Measurements from ENCODE around the gene KIF26B.
A peak's percentile ranks its signal among the peaks of the same experiment; 100 is the strongest.

KIF26B gene

GRCh38 chr1:245173446-245174211 is 18.8 kb downstream of the KIF26B start:
- DNase-seq: no peak

- DNase-seq: no peak
These were observed 22.5 kb downstream of the KIF26B start for GRCh38 chr1:245177071-245177900.

DNA sequence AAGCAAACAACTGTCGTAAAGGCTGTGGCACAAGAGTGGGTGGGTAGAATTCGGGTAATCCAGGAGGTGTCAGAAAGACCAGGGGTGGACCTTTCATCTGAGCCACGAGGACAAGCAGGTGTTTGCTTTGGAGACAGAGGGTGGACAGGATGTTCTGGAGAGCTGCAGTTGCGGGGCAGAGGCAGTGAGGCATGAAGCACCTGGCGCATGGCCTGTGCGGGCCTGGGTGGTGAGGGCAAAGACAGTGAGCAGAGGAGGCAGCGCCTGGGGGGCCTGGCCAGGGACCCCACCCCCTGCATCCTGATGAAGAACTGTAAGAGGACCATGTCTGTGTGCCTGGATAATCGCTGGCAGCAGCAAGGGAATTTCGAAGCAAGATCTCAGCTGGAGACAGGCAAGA is 24.9 kb downstream of the KIF26B start:
- no peak for DNase-seq

DNA sequence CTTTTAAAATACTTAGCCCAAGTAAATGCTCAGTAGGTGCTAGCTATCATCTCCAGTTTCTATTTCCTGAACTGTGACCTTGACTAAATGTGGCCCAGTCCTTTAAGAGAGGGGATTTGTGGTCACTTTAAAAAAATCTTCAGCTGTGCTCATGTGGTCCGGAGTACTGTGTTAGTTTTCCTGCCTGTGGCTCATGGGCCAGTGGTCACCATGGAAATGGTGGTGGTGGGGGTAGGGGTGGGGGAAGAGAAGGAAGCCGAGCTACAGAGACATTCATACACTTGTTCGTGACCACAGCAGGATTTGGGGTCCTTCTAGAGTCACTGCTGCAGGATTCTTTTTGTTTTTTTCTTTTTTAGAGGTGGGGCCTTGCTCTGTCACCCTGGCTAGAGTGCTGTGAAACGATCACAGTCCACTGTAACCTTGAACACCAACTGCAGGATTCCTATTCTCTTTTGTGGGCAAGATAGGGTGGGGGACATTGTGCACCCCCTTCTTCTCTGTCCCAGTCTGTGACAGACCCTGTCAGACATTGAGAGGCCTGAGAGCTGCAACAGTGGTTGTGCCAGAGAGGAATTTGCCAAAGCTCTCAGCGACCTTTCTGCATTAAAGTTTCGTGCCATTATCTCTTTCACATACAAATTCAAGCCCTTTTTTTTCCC is 25.8 kb downstream of the KIF26B start:
- no peak for DNase-seq

DNA sequence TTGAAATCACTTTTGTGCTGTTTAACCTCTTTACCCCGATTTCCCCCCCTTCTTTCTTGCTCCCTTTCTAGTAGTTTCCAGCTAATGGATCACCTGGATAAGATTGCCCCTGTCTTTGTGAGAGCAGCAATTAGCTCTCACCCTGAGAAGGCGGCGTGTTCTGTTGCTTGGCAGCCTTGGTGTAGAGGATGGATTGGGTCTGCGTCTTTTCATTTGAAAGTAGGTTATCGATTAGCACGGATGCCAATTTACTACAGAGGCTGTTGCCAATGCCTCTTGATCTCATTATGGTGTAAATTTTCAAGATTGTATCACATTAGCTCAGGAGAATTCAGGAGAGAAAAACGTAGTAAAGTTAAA is 26.4 kb downstream of the KIF26B start:
- DNase-seq: no peak

GRCh38 chr1:245182028-245182427 is 27.2 kb downstream of the KIF26B start:
- DNase-seq: no peak

DNA sequence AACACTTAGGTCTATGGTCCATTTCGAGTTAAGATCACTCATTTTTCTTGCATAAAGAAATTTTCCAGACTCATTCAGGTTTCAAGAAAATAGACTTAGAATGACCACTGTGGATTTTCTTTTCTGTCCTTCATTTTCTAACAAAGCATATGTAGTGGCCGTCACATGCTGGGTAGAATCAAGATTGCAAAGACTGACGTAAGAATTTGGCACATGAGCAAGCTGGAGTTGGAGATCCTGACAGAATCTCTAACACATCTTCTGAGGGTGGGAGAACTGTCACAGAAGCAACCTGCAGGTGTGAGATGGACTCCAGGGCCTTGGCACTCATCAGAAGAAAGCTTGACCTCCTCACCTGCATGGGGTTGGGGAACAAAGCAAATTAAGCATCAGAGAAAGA is 28.6 kb downstream of the KIF26B start:
- no peak for DNase-seq

DNA sequence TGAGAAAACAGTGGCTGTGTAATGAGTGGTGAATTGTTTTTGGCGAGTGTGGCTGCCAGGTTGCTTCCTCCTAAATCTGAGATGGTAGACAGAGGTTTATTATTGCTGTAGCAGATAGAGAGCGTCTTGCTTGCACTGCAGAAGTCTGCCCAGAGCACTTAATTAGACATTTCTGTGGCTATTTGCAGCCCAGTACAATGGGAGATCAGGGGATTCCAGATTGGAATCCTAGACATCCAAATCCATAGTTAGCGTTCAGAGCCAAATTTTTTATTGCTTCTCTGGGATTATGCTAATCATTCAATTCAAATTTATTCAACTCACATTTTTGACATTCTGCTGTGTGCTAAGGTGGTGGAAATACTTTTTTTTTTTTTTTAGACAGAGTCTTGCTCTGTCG is 30.0 kb downstream of the KIF26B start:
- no peak for DNase-seq

- no peak for DNase-seq
These were observed 33.6 kb downstream of the KIF26B start for GRCh38 chr1:245188403-245188802.

DNA sequence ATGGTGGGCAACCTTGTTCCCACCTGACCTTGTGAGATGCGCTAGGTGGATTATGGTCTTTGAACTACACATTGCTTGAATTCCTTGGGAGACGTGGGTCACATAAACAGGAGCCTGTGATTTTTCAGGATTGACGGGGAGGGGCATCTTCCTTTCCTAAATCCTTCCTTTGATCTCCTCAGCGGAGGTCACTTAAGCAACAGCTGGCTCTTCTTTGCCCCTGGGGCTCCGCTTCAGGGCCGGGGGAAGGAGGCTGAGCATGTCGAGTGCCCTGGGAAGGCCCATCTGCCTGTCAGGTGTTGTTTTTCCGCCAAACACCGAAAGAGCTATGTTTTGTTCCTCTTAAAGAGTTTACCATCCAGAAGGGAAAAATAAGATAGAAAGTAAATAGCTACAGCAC is 40.6 kb downstream of the KIF26B start:
- DNase-seq: no peak

DNA sequence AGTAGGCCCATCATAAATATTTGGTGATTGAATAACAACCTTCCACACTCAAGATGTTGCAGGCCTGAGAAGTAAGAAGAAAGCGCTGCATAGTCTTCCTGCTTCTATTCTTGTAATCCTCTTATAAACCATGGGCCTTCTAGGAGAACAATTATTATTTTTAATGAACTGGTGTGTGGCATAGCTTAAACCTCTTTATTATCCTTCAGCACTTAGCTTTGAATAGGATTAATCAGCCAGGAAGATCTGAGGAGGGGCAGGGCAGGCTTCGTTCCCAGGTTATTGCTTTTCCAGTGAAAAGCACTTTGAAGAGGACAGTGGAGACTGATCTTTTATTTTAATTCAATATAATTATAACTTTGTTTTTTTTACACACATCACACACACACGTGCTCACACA is 42.3 kb downstream of the KIF26B start:
- DNase-seq: no peak

GRCh38 chr1:245197911-245198379 is 43.2 kb downstream of the KIF26B start:
- DNase-seq: peak; percentile 45

DNA sequence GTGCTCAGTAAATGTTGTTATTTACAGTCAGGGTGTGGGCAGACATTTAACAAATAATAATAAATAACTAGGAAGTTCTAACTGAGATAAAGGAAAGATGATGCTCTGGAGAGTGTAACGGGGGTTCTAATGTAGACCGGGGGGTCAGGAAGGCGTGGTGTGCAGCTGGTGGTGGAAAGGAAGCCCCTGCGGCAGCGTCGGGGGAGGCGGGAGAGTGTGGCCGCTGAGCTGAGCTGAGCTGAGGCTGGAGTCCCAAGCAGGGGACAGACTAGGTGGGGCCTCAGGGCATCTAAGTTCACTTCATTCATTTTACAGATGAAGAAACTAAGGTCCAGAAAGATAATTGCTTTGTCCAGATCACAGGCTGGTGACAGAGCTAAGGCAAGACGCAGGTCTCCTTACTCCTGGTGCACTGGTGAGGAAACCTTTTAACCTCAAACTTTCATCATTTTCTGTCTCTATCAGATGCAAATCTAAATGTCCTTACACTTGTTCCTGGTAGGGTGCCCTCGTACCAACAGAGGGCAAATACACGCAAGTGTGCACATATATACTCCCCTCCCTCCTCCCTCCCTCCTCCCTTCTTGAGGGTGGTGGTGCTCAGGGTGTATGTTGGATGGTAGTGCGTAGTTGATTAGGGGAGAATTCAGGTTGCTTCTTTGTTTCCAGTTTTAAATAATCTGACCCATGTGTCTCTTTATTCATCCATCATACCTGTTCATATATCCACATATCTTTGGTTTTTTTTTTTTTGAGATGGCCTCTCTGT is 44.1 kb downstream of the KIF26B start:
- DNase-seq: no peak

DNA sequence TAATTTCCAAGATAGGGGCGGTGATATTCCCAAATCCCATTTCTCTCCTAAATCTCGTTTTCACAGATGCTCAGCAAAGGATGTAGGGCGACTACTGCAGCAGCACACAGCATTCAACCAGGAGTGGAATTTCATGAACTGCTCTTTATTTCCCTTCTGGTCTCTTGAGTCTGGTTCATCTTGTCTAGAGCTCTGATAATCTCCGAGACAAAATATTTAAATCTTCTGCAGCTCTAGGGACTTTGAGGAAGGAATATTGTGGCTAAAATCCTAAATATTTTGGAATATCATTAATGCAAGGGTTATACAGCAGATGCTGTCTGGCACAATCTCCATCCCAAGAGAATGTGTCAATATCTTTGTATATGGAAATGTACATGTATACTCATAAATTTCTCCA is 45.4 kb downstream of the KIF26B start:
- DNase-seq: no peak

- no peak for DNase-seq
These were observed 46.4 kb downstream of the KIF26B start for GRCh38 chr1:245201201-245201600.

GRCh38 chr1:245201827-245202226 is 47.0 kb downstream of the KIF26B start:
- no peak for DNase-seq

- no peak for DNase-seq
These were observed 50.6 kb downstream of the KIF26B start for GRCh38 chr1:245205396-245205795.

DNA sequence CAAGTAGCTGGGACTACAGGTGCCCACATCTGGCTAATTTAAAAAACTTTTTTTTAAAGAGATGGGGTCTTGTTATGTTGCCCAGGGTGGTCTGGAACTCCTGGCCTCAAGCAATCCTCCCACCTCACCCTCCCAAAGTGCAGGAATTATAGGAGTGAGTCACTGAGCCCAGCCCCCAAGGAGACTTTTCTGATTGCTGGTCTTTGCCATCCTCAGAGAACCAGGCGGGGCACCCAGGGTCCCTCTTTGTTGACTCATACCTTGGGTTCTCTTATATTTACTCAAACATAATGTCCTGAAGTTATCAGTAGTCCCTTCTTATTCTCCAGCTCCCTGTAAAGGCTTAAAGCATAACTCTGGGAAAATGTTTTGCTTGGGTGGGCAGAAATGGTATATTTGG is 51.1 kb downstream of the KIF26B start:
- DNase-seq: no peak

DNA sequence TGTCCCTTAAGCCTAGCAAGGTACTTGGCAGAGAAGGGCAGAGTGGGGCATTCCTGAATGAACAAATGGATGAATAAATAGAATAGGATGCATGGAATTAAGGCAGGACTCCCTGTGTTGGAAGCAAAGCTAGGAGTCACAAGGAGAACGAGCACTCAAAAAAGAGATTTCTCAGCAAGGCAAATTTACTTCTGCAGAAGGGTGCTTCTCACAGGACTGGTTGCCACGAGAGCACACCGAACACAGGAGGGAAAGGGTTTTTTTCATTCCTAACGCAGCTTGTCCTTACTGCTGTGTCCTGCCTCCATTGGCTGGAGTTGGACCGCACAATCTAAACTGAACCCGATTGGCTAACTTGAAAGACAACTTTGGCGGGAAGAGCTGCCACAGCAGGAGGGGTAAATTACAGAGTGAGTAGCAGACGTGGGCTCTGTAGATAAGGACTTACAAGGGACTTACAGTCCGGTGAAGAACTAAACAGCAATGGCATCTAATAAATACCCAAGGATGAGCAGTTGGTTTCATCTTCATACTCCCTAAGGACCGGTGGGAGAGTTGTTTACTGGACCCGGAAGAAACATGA is 52.4 kb downstream of the KIF26B start:
- DNase-seq: no peak

GRCh38 chr1:245207801-245208200 is 53.0 kb downstream of the KIF26B start:
- DNase-seq: no peak

DNA sequence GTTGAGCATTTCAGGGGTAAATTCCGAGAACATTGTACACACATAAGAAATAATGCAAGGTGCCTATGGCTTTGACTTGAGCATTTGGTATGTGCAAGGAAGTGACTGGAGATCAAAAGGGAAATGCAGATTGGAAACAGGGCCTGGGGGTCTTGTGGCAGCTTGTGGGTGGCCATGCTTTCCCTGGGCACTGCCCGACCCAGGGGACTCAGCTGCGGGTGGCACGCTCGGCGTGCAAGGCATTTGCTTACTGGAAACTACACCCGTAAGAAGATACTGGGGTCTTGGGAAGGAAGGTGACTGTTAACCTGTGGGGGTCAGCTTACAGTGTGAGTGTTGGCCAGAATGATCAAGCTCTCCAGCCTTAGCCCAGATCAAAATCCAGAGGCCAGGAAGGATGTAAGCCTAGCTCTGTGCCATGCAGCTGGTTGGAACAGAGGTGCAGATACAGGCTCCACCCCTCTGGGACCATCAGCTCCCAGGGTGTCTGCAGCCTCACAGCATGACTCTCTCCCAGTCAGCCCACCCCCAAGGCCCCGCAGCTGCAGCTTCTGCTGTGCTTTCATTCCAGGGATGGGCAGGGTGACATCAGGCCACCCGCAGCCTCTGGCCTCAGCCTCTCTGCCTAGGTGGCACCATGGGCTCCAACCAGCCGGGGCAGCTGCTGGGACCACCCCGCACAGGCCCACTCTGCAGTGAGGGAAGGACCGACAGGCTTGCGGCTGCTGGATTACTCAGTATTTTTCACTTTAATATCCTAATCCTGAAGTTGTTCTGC is 55.1 kb downstream of the KIF26B start:
- no peak for DNase-seq
